ENCODE measurements around the gene NFKBIA. TPM values are rescaled to one million over a fixed set of nuclear protein-coding genes. Genes with fewer than 3 reads are reported as not detected.

Gene NFKBIA
- total and polyA plus RNA-seq, 2 of the 8 experiments (the other 6 are each of a cell fraction or from before 2014, with no cell fraction given), result 25.9 to 49.7 TPM

GRCh38 chr14:35392103-35392502 lies 12.4 kb downstream of the NFKBIA start:
- Histone ChIP-seq H2BK5ac (ENCODE audit: low read depth, low read length) (no peak overlapping the region), H3K4me2 (ENCODE audit: insufficient read depth in 1 of 2, low read depth in 2 of 2, low read length in 2 of 2) (no peak overlapping the region), H3K23me2 (ENCODE audit: low read depth, low read length) (no peaks in the 10 kb centered on the region), H3K9me3 (ENCODE audit: insufficient read depth in 2 of 2, low read depth in 1 of 2, low read length in 1 of 2) (no peaks in the 10 kb centered on the region), H3K56ac (replicated peaks; ENCODE audit: insufficient read length, low read depth, low read length) (no peak overlapping the region), H3K79me2 (ENCODE audit: control insufficient read depth in 1 of 2, insufficient read depth in 2 of 2, low read length in 2 of 2) (no peaks in the 10 kb centered on the region), H2BK120ac (replicated peaks; ENCODE audit: low read depth, low read length) (no peak overlapping the region), H4K8ac (ENCODE audit: extremely low read depth, insufficient read depth, low read length) (no peak overlapping the region), H3K36me3 (ENCODE audit: control insufficient read depth in 2 of 4, insufficient read depth in 4 of 4, low read length in 3 of 4) (no peaks in the 10 kb centered on the region), H3K23ac (ENCODE audit: insufficient read length) (no peak overlapping the region), H2BK12ac (ENCODE audit: low read depth, low read length) (no peak overlapping the region), H4K91ac (replicated peaks; ENCODE audit: insufficient read length, low read length) (no peak overlapping the region), H3K9ac (replicated peaks in 1 of 4; ENCODE audit: extremely low read depth in 1 of 4, low read depth in 3 of 4, low read length in 3 of 4) (no peak overlapping the region), H3K4ac (replicated peaks; ENCODE audit: insufficient read length, low read depth, low read length) (no peak overlapping the region), H2BK20ac (ENCODE audit: low read length) (no peak overlapping the region), H2BK15ac (ENCODE audit: low read length) (no peak overlapping the region), H2AFZ (ENCODE audit: low read length) (no peak overlapping the region), H3K18ac (ENCODE audit: extremely low read depth, low read length) (no peak overlapping the region), H4K5ac (ENCODE audit: insufficient read length, low read depth, low read length) (no peak overlapping the region), H3K27me3 (replicated peaks in 1 of 4; ENCODE audit: control insufficient read depth in 3 of 4, extremely low read depth in 1 of 4, insufficient read depth in 3 of 4, low read length in 3 of 4) (no peaks in the 10 kb centered on the region), H4K20me1 (replicated peaks in 1 of 2; ENCODE audit: control insufficient read depth in 1 of 2, insufficient read depth in 2 of 2, low read length in 2 of 2) (no peaks in the 10 kb centered on the region), H3K27ac (ENCODE audit: low read depth, low read length) (no peak overlapping the region), H3K4me3 (ENCODE audit: extremely low read depth in 1 of 4, insufficient read depth in 2 of 4, low read depth in 3 of 4, low read length in 4 of 4) (no peak overlapping the region), H3K4me1 (replicated peaks in 1 of 4; ENCODE audit: control insufficient read depth in 3 of 4, insufficient read depth in 4 of 4, low read length in 3 of 4) (peaks cover 0 to 4% (median under 1%) of the 10 kb centered on the region in 4 experiments; a peak in 4 of 7 replicates), H3K14ac (ENCODE audit: insufficient read length) (no peak overlapping the region), H2AK5ac (ENCODE audit: low read depth, low read length) (no peak overlapping the region), H3K79me1 (ENCODE audit: low read depth, low read length) (no peaks in the 10 kb centered on the region)
- WGBS, 2 experiments (ENCODE audit: extremely low coverage in 1 of 2, insufficient coverage in 1 of 2, insufficient read length in 1 of 2, insufficient replicate concordance in 2 of 2, low coverage in 1 of 2, low lambda C conversion rate in 2 of 2, missing lambda C conversion rate in 1 of 2), result 89% methylated on average over 1 of the region's 1 CpG; no CpG with 5 or more reads in 1 of the 2 experiments
- no peak for DNase-seq (ENCODE audit: low read depth in 1 of 2, low spot score in 2 of 2)
- no peak for FAIRE-seq
- ChIA-PET CTCF (ENCODE audit: partially characterized antibody) (interaction anchor here (0.6 to 1.9 kb wide), 6 partner anchors 8 to 422 kb away, joined by 3 to 5 read pairs (median 4); no protein-coding TSS in a partner anchor), POLR2A (ENCODE audit: partially characterized antibody) (interaction anchor here (4.5 kb wide), 1 partner anchor 11 kb away, joined by 48 read pairs; the partner anchor contains the start of gene NFKBIA)
- no peak for TF ChIP-seq SRF (IDR thresholded peaks at IDR 0.05; ENCODE audit: low read depth, low read length)
- TF ChIP-seq TBP (IDR thresholded peaks at IDR 0.05; ENCODE audit: low read depth, low read length), result no peak
- TF ChIP-seq JUND (IDR thresholded peaks at IDR 0.05; ENCODE audit: low read length), result no peak
- TF ChIP-seq POLR2AphosphoS5 (IDR thresholded peaks at IDR 0.05; ENCODE audit: low read depth, low read length), result no peak
- no peak for TF ChIP-seq CHD2 (IDR thresholded peaks at IDR 0.05; ENCODE audit: low read length)
- TF ChIP-seq RFX5 (IDR thresholded peaks at IDR 0.05; ENCODE audit: borderline replicate concordance, low read depth, low read length), result no peak
- TF ChIP-seq ASH2L (IDR thresholded peaks at IDR 0.05; ENCODE audit: low read length), result no peak
- TF ChIP-seq GABPA (IDR thresholded peaks at IDR 0.05; ENCODE audit: borderline replicate concordance, insufficient read depth, low read length), result no peak
- no peak for TF ChIP-seq TAF1 (IDR thresholded peaks at IDR 0.05; ENCODE audit: low read depth, low read length)
- no peak for TF ChIP-seq RAD21 (IDR thresholded peaks at IDR 0.05 in 1 of 2, conservative IDR thresholded peaks at IDR 0.05 in 1 of 2; ENCODE audit: low read depth in 2 of 2, low read length in 2 of 2)
- TF ChIP-seq CBX5 (IDR thresholded peaks at IDR 0.05; ENCODE audit: low read depth, low read length), result no peak

Measured in H1 (cell line).